Spleen (tissue), 7 donors: ENCODE results near the gene LRRC56.

ENCODE experiments used
- POLR2A ChIP-seq, 3 donors: fragments of 450-650 bp; IDR thresholded peaks; one replicate each; pipeline ENCODE4 v1.5.1; 2017; ENCODE audit warnings: antibody characterized with exemption in 3 of 3, mild to moderate bottlenecking in 1 of 3
- TF ChIP-seq, protein P1 (sequence below), 11 experiments: fragments of 200-600 bp in 7 of 11; fragments of 450-650 bp in 4 of 11; sonication (generic) in 4 of 11; IDR thresholded peaks in 8 of 11; conservative IDR thresholded peaks in 3 of 11; 1 replicate in 7 of 11; 2 replicates in 4 of 11; pipeline versions ENCODE4 v1.4.0 to v1.8.0; 2016 to 2021; ENCODE audit warnings: antibody characterized with exemption in 11 of 11, inconsistent platforms in 4 of 11, mild to moderate bottlenecking in 1 of 11
- donor health status: DM: no; HTN: no; CAD: no; lungs with moderate emphysema.
- donor health status: DM: no; HTN: no; CAD: no.
- donor health status: DM: no; HTN: no; CAD: no.

- peak in 1 of 3 donors; percentile 27 for TF ChIP-seq POLR2A (IDR thresholded peaks at IDR 0.05)
- TF ChIP-seq, protein P1, sequence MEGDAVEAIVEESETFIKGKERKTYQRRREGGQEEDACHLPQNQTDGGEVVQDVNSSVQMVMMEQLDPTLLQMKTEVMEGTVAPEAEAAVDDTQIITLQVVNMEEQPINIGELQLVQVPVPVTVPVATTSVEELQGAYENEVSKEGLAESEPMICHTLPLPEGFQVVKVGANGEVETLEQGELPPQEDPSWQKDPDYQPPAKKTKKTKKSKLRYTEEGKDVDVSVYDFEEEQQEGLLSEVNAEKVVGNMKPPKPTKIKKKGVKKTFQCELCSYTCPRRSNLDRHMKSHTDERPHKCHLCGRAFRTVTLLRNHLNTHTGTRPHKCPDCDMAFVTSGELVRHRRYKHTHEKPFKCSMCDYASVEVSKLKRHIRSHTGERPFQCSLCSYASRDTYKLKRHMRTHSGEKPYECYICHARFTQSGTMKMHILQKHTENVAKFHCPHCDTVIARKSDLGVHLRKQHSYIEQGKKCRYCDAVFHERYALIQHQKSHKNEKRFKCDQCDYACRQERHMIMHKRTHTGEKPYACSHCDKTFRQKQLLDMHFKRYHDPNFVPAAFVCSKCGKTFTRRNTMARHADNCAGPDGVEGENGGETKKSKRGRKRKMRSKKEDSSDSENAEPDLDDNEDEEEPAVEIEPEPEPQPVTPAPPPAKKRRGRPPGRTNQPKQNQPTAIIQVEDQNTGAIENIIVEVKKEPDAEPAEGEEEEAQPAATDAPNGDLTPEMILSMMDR (IDR thresholded peaks at IDR 0.05 in 8 of 11, conservative IDR thresholded peaks at IDR 0.05 in 3 of 11) = peak in 2 of 11 experiments; percentile 20 to 34
These were observed 23.2 kb downstream of the LRRC56 start, which contains the start of the genes LMNTD2 and RASSF7 for GRCh38 chr11:560305-561147.
